Naive thymus-derived CD4-positive, alpha-beta T cell (primary cell): ENCODE data around the gene RRP36. TPM values are rescaled to one million over a fixed set of nuclear protein-coding genes. Genes with fewer than 3 reads are reported as not detected.
A peak's percentile ranks its signal among the peaks of the same experiment; 100 is the strongest.
"Not testable (repeated sequence)": the region's sequence is repeated elsewhere in the genome, so short reads cannot be mapped to it uniquely, and the experiment has no call there.

ENCODE experiments used
- ATAC-seq: fragments of 150-1000 bp; cut with Tn5 transposase; 2 replicates; pipeline ENCODE4 v1.10.0; 2021; ENCODE audit warnings: mild to moderate bottlenecking, moderate library complexity
- CTCF ChIA-PET: fragments of 350-600 bp; sonication (Branson Sonifier 250); formaldehyde crosslinking; loops from one replicate; lab custom pipeline; 2021; ENCODE audit warnings: antibody characterized with exemption; lab: Charles Lee
- POLR2A ChIA-PET: fragments of 350-600 bp; sonication (Branson Sonifier 250); formaldehyde crosslinking; loops from one replicate; lab custom pipeline; 2021; ENCODE audit warnings: antibody characterized with exemption, inconsistent platforms; lab: Charles Lee
- DNase-seq, 9 donors: peaks; one replicate each; pipeline versions ENCODE4 v3.0.0 to v3.0.0-alpha.2; 2020 to 2022; ENCODE audit warnings: mixed read lengths in 1 of 9
- H3K27ac ChIP-seq: one replicate; pipeline ENCODE4 v1.7.0; 2013; ENCODE audit warnings: mild to moderate bottlenecking, low read depth, low read length, moderate library complexity
- H3K27me3 ChIP-seq, 2 donors: one replicate each; pipeline ENCODE4 v1.7.0; 2013; ENCODE audit warnings: low read length in 2 of 2, mild to moderate bottlenecking in 2 of 2, moderate library complexity in 2 of 2; ENCODE audit not compliant: control insufficient read depth in 2 of 2, insufficient read depth in 2 of 2
- H3K36me3 ChIP-seq, 3 experiments: 1 replicate in 2 of 3; 2 replicates in 1 of 3; pipeline ENCODE4 v1.7.0; 2013; ENCODE audit warnings: low read length in 3 of 3, mild to moderate bottlenecking in 3 of 3, moderate library complexity in 1 of 3; ENCODE audit not compliant: insufficient read depth in 3 of 3, control insufficient read depth in 2 of 3
- H3K4me1 ChIP-seq, 2 donors: one replicate each; pipeline ENCODE4 v1.7.0; 2013; ENCODE audit warnings: low read length in 2 of 2, mild to moderate bottlenecking in 2 of 2, moderate library complexity in 1 of 2; ENCODE audit not compliant: control insufficient read depth in 2 of 2, insufficient read depth in 2 of 2
- H3K4me3 ChIP-seq: 2 replicates; pipeline ENCODE4 v1.7.0; 2013; ENCODE audit warnings: mild to moderate bottlenecking, low read length
- H3K9me3 ChIP-seq, 3 experiments: 1 replicate in 2 of 3; 2 replicates in 1 of 3; pipeline ENCODE4 v1.7.0; 2013; ENCODE audit warnings: low read length in 3 of 3; ENCODE audit not compliant: control insufficient read depth in 2 of 3
- H3K27ac Mint-ChIP-seq, 9 donors: one replicate each; pipeline ENCODE4 v1.8.0; 2020 to 2022; ENCODE audit warnings: mixed read lengths in 9 of 9, mild to moderate bottlenecking in 8 of 9, moderate library complexity in 5 of 9, inconsistent platforms in 2 of 9
- H3K27me3 Mint-ChIP-seq, 5 donors: one replicate each; pipeline ENCODE4 v1.8.0; 2021 to 2022; ENCODE audit warnings: mixed read lengths in 5 of 5, mild to moderate bottlenecking in 1 of 5
- H3K36me3 Mint-ChIP-seq, 5 donors: one replicate each; pipeline ENCODE4 v1.8.0; 2020 to 2022; ENCODE audit warnings: mixed read lengths in 5 of 5, mild to moderate bottlenecking in 3 of 5, inconsistent platforms in 1 of 5
- H3K4me1 Mint-ChIP-seq, 7 donors: one replicate each; pipeline ENCODE4 v1.8.0; 2020 to 2022; ENCODE audit warnings: mixed read lengths in 7 of 7, mild to moderate bottlenecking in 3 of 7, inconsistent platforms in 1 of 7
- H3K4me3 Mint-ChIP-seq, 10 donors: one replicate each; pipeline ENCODE4 v1.8.0; 2020 to 2022; ENCODE audit warnings: mild to moderate bottlenecking in 10 of 10, mixed read lengths in 10 of 10, moderate library complexity in 6 of 10, inconsistent platforms in 2 of 10
- H3K9me3 Mint-ChIP-seq, 11 donors: one replicate each; pipeline ENCODE4 v1.8.0; 2020 to 2022; ENCODE audit warnings: mixed read lengths in 11 of 11, mild to moderate bottlenecking in 4 of 11, inconsistent platforms in 1 of 11, moderate library complexity in 1 of 11
- intact Hi-C, 2 donors: fragments of 100-400 bp; cut with micrococcal nuclease; formaldehyde crosslinking; loops; one replicate each; pipeline ENCODE4 v1.15.1; 2023
- polyA plus RNA-seq, 2 donors: library from polyadenylated mRNA; unstranded; fragments of 300-500 nt; fragmentation: Illumina TruSeq; gene quantifications; one replicate each; pipeline ENCODE4 v1.2.3, GENCODE V29; 2021
- total RNA-seq, 6 experiments: library from RNA in 5 of 6; stranded (reverse) in 5 of 6; gene quantifications; 1 replicate in 5 of 6; 2 replicates in 1 of 6; pipeline ENCODE4 v1.2.3 and lab custom pipeline; 2021 to 2026

Gene RRP36
- total and polyA plus RNA-seq, 7 experiments from 2014 or later = 25.4 to 89.6 (median 49.1) TPM

DNA sequence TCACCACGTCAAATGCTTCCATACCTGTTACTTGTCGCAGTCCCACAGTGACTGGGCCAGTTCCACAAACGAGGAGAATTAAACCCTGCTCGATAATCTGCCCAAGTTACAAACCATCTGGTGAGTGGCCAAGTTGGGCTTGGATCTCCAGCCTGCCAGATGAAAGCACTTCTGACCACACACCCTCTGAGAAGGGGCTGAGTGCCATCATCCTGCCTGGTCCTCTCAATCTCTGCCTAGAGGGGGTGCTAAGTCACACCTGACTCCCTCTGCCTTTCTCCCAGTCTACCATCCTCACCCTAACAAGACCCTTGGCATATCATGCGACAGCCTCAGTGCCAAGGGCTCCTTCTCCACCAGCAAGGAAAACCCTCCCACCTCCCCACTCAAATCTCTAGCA lies 15.8 kb downstream of the RRP36 start:
- Mint-ChIP-seq H3K4me3 (no peak overlapping the region), H3K27ac (no peak overlapping the region), H3K9me3 (no peaks in the 10 kb centered on the region), H3K4me1 (peaks cover 0 to 4% (median 0%) of the 10 kb centered on the region in 7 donors), H3K36me3 (peaks cover 0 to 23% (median 4%) of the 10 kb centered on the region in 5 donors), H3K27me3 (no peaks in the 10 kb centered on the region)
- POLR2A ChIA-PET = interaction anchor here (1.1 kb wide), 1 partner anchor 15 kb away, joined by 3 read pairs; no protein-coding TSS in a partner anchor
- no peaks in the 10 kb centered on the region for H3K27me3 ChIP-seq
- DNase-seq (no peak), ATAC-seq (no peak)
- no peak overlapping the region for H3K4me3 ChIP-seq
- intact Hi-C loops = no loop called here
- H3K27ac ChIP-seq = no peak overlapping the region
- H3K36me3 ChIP-seq = peaks cover 0 to 70% (median 6%) of the 10 kb centered on the region in 3 experiments
- CTCF ChIA-PET = no interaction called here
- H3K9me3 ChIP-seq = no peaks in the 10 kb centered on the region
- no peaks in the 10 kb centered on the region for H3K4me1 ChIP-seq

- POLR2A ChIA-PET = interaction anchor here (1.1 kb wide), 1 partner anchor 15 kb away, joined by 3 read pairs; no protein-coding TSS in a partner anchor
- Mint-ChIP-seq H3K4me3 (no peak overlapping the region), H3K27me3 (no peaks in the 10 kb centered on the region), H3K4me1 (peaks cover 0 to 4% (median 0%) of the 10 kb centered on the region in 7 donors), H3K36me3 (peaks cover 0 to 28% (median 4%) of the 10 kb centered on the region in 5 donors), H3K9me3 (no peaks in the 10 kb centered on the region), H3K27ac (peak overlapping the region in 1 of 9 donors; percentile 62)
- Histone ChIP-seq H3K36me3 (peaks cover 0 to 68% (median 6%) of the 10 kb centered on the region in 3 experiments), H3K4me3 (no peak overlapping the region), H3K9me3 (no peaks in the 10 kb centered on the region), H3K4me1 (no peaks in the 10 kb centered on the region), H3K27ac (no peak overlapping the region), H3K27me3 (no peaks in the 10 kb centered on the region)
- CTCF ChIA-PET = no interaction called here
- DNase-seq (no peak), ATAC-seq (no peak)
- intact Hi-C loops = no loop called here
Observed at GRCh38 chr6:43037706-43038105, 16.3 kb downstream of the RRP36 start.

DNA sequence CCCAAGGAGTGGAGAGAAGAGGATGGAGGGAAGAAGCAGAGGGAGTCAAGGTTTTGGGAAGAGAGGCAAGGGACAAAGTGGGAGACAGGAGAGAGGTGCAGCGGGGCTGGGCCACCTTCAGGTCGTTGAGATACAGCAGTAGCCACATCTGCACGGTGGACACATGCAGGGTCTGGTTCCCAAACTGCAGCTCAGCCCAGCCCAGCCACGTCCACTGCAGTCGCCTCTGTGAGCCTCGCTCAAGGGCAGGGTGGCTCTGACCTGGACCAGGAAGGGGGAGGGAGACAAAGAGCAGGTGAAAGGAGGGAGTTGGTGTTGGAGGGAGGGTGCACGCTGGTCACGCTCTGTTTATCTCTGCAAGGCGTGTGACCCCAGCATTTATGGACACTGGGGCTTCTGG lies 17.3 kb downstream of the RRP36 start:
- Mint-ChIP-seq H3K4me1 (no peaks in the 10 kb centered on the region), H3K9me3 (no peaks in the 10 kb centered on the region), H3K36me3 (peaks cover 0 to 32% (median 4%) of the 10 kb centered on the region in 5 donors), H3K27ac (peak overlapping the region in 4 of 9 donors; percentile 21 to 80 (median 42)), H3K27me3 (no peaks in the 10 kb centered on the region), H3K4me3 (no peak overlapping the region)
- Histone ChIP-seq H3K27me3 (no peaks in the 10 kb centered on the region), H3K27ac (no peak overlapping the region), H3K36me3 (peaks cover 0 to 74% (median 0%) of the 10 kb centered on the region in 3 experiments), H3K4me3 (no peak overlapping the region), H3K9me3 (no peaks in the 10 kb centered on the region), H3K4me1 (no peaks in the 10 kb centered on the region)
- DNase-seq (no peak), ATAC-seq (no peak)
- ChIA-PET CTCF (no interaction called here), POLR2A (interaction anchor here (0.7 kb wide), 2 partner anchors 18 to 21 kb away, joined by 3 read pairs; partner anchors contain the start of genes KLC4, MRPL2 and RRP36)
- intact Hi-C loops = no loop called here

GRCh38 chr6:43040542-43041257 lies 19.3 kb downstream of the RRP36 start:
- ATAC-seq (no peak), DNase-seq (no peak)
- ChIA-PET CTCF (no interaction called here), POLR2A (no interaction called here)
- peaks cover 0 to 33% (median 4%) of the 10 kb centered on the region in 5 donors for H3K36me3 Mint-ChIP-seq
- no peak overlapping the region for H3K27ac ChIP-seq
- H3K27me3 Mint-ChIP-seq = no peaks in the 10 kb centered on the region
- no peaks in the 10 kb centered on the region for H3K4me1 ChIP-seq
- H3K27ac Mint-ChIP-seq = no peak overlapping the region
- no peak overlapping the region for H3K4me3 ChIP-seq
- no peaks in the 10 kb centered on the region for H3K27me3 ChIP-seq
- no peaks in the 10 kb centered on the region for H3K9me3 Mint-ChIP-seq
- H3K36me3 ChIP-seq = peaks cover 0 to 74% (median 0%) of the 10 kb centered on the region in 3 experiments
- no peaks in the 10 kb centered on the region for H3K9me3 ChIP-seq
- H3K4me3 Mint-ChIP-seq = no peak overlapping the region
- no peaks in the 10 kb centered on the region for H3K4me1 Mint-ChIP-seq
- intact Hi-C loops = no loop called here

GRCh38 chr6:43041475-43041874 lies 20.1 kb downstream of the RRP36 start:
- H3K9me3 ChIP-seq, H3K4me1 Mint-ChIP-seq, H3K27me3 ChIP-seq, intact Hi-C loops, H3K4me3 ChIP-seq, H3K27ac ChIP-seq, H3K4me1 ChIP-seq, H3K27me3 Mint-ChIP-seq, H3K4me3 Mint-ChIP-seq, DNase-seq, H3K9me3 Mint-ChIP-seq, ATAC-seq: not testable (repeated sequence)
- peak overlapping the region in 2 of 9 donors; percentile 25 to 40 for H3K27ac Mint-ChIP-seq
- ChIA-PET POLR2A (interaction anchor here (0.8 kb wide), 1 partner anchor 12 kb away, joined by 3 read pairs; no protein-coding TSS in a partner anchor), CTCF (interaction anchor here (0.7 kb wide), 1 partner anchor 339 kb away, joined by 3 read pairs; no protein-coding TSS in a partner anchor)
- H3K36me3 Mint-ChIP-seq = peaks cover 0 to 40% (median 4%) of the 10 kb centered on the region in 5 donors
- peaks cover 0 to 77% (median 0%) of the 10 kb centered on the region in 3 experiments for H3K36me3 ChIP-seq

- Mint-ChIP-seq H3K36me3 (peaks cover 0 to 34% (median 4%) of the 10 kb centered on the region in 5 donors), H3K27ac (no peak overlapping the region), H3K9me3 (no peaks in the 10 kb centered on the region), H3K27me3 (no peaks in the 10 kb centered on the region), H3K4me3 (no peak overlapping the region), H3K4me1 (no peaks in the 10 kb centered on the region)
- H3K9me3 ChIP-seq = no peaks in the 10 kb centered on the region
- H3K27ac ChIP-seq = no peak overlapping the region
- H3K4me1 ChIP-seq = no peaks in the 10 kb centered on the region
- no peak for ATAC-seq
- intact Hi-C loops = no loop called here
- no peak for DNase-seq
- ChIA-PET POLR2A (interaction anchor here (0.6 kb wide), 2 partner anchors 22 to 497 kb away, joined by 3 read pairs; partner anchors contain the start of gene RRP36), CTCF (no interaction called here)
- H3K36me3 ChIP-seq = peaks cover 0 to 72% (median 0%) of the 10 kb centered on the region in 3 experiments
- H3K27me3 ChIP-seq = no peaks in the 10 kb centered on the region
- H3K4me3 ChIP-seq = no peak overlapping the region
Observed at GRCh38 chr6:43043310-43043709, 21.9 kb downstream of the RRP36 start.
